Ovary (tissue), 9 donors: Measurements from ENCODE around the gene IQGAP2. TPM values are rescaled to one million over a fixed set of nuclear protein-coding genes. Genes with fewer than 3 reads are reported as not detected.

Source experiments
- DNase-seq, 5 donors: peaks; one replicate each; pipeline ENCODE4 v3.0.0-alpha.2; 2019 to 2020
- H3K27ac ChIP-seq, 2 donors: fragments of 200-600 bp; one replicate each; pipeline versions ENCODE4 v1.5.1 to v1.8.0; 2019 to 2022
- H3K27me3 ChIP-seq: fragments of 200-600 bp; one replicate; pipeline ENCODE4 v1.8.0; 2022
- H3K36me3 ChIP-seq: fragments of 200-600 bp; sonication (generic); one replicate; pipeline ENCODE4 v1.5.1; 2019
- H3K4me1 ChIP-seq: one replicate; pipeline ENCODE4 v1.8.1; 2013; ENCODE audit warnings: mild to moderate bottlenecking, moderate library complexity; ENCODE audit not compliant: insufficient read depth
- H3K4me3 ChIP-seq: fragments of 200-600 bp; sonication (generic); one replicate; pipeline ENCODE4 v1.5.1; 2017
- H3K9me3 ChIP-seq, 2 donors: fragments of 200-600 bp in 1 of 2; sonication (generic) in 1 of 2; one replicate each; pipeline versions ENCODE4 v1.5.1 to v1.8.1; 2013 to 2019; ENCODE audit warnings: mild to moderate bottlenecking in 1 of 2, moderate library complexity in 1 of 2
- EP300 ChIP-seq: sonication (generic); formaldehyde crosslinking; IDR thresholded peaks from one replicate; pipeline ENCODE4 v1.6.1; 2017; ENCODE audit warnings: antibody characterized with exemption
- POLR2A ChIP-seq: fragments of 450-650 bp; IDR thresholded peaks from one replicate; pipeline ENCODE4 v1.6.1; 2017; ENCODE audit warnings: antibody characterized with exemption, mild to moderate bottlenecking, moderate library complexity
- WGBS, 3 donors: extraction: QIAGEN DNeasy Blood & Tissue Kit in 1 of 3; methylation state at CpG; one replicate each; pipeline versions ENCODE4 v1.1.5 to v1.1.7; 2013 to 2017; 5-methylcytosine and 5-hydroxymethylcytosine counted together
- intact Hi-C, 4 donors: fragments of 100-400 bp; cut with DNase I; formaldehyde crosslinking; loops; one replicate each; pipeline versions ENCODE4 v1.11.0 to v1.15.1; 2022 to 2023
- polyA plus RNA-seq, 2 donors: library from polyadenylated mRNA; stranded (reverse); fragments of 200-250 nt in 1 of 2; fragments of 350-450 nt in 1 of 2; fragmentation: Illumina TruSeq in 1 of 2; extraction: RNeasy Lipid Tissue Mini Kit (QIAGEN cat#74804) in 1 of 2; gene quantifications; one replicate each; pipeline ENCODE4 v1.2.3, GENCODE V29; 2013 to 2014
- total RNA-seq, 7 donors: library from RNA; depleted of rRNA in 2 of 7; stranded (reverse); fragments of >200 nt in 2 of 7; fragmentation: NEBNext Ultra II Directional in 3 of 7; extraction: Animal tissue kit (Norgen Biotek cat#: 25700) in 3 of 7; gene quantifications; one replicate each; pipeline versions ENCODE4 v1.1.0 to v1.2.4, GENCODE V29; 2016 to 2023
- TF ChIP-seq, protein P1 (sequence below), 3 donors: fragments of 450-650 bp in 2 of 3; fragments of 200-600 bp in 1 of 3; IDR thresholded peaks; one replicate each; pipeline versions ENCODE4 v1.5.1 to v1.8.0; 2016 to 2022; ENCODE audit warnings: antibody characterized with exemption in 3 of 3, mild to moderate bottlenecking in 1 of 3
- donor health status: DM: no; HTN: no; CAD: no; lungs with moderate emphysema.
- donor health status: DM: no; HTN: no; CAD: no.
- donor health status: Bipolar disorder and iron deficiency.
- donor health status: DM: yes; HTN: yes; CAD: no.
- donor health status: DM: no; HTN: no; CAD: no.
- donor health status: DM: yes; HTN: yes; CAD: no.

Gene IQGAP2
- total and polyA plus RNA-seq, 9 donors, result 8.6 to 27.6 (median 13.9) TPM

DNA sequence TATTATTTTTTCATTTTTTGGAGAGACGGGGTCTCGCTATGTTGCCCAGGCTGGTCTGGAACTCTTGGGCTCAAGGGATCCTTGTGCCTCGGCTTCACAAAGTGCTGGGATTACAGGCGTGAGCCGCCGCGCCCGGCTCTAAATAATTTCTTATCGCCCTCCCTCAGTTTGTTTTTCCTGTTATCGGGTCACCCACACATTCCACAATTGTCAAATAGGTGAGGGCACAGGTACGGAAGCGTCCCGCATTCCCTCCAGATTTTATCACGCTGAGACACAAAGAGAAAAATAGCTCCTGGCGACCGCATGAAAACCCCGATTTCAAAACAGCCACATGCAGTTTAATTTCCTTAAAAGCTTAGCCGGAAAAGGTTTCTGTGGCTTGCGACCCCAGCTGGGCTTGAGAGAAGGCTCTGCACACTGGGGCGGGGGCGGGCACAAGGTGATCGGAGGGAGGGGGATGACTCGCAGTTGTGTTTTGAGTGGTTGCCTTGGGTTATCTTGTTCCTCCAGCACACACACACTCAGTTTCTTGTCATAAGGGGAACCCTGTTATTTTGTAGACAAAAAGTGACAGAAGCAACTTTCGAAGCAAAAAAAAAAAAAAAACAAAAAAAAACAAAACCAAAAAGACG is 717 bp upstream of the IQGAP2 start:
- DNase-seq, result peak; percentile 25 to 43 (median 32)
- intact Hi-C loops, result loop anchor here in 2 of 4 donors (5.0 to 10.0 kb wide), 3 partner anchors 142 to 182 kb away; no protein-coding TSS in a partner anchor
- Histone ChIP-seq H3K4me1 (peaks cover 9% of the 10 kb centered on the region), H3K27me3 (no peaks in the 10 kb centered on the region), H3K9me3 (no peaks in the 10 kb centered on the region), H3K27ac (peak overlapping the region in 1 of 2 donors; percentile 86), H3K4me3 (peak overlapping the region; percentile 46), H3K36me3 (no peaks in the 10 kb centered on the region)
- WGBS, 3 donors, result 1 to 2% (median 2%) methylated on average over 25 of the region's 25 CpGs
- TF ChIP-seq EP300 (no peak), POLR2A (no peak)
- TF ChIP-seq, protein P1, sequence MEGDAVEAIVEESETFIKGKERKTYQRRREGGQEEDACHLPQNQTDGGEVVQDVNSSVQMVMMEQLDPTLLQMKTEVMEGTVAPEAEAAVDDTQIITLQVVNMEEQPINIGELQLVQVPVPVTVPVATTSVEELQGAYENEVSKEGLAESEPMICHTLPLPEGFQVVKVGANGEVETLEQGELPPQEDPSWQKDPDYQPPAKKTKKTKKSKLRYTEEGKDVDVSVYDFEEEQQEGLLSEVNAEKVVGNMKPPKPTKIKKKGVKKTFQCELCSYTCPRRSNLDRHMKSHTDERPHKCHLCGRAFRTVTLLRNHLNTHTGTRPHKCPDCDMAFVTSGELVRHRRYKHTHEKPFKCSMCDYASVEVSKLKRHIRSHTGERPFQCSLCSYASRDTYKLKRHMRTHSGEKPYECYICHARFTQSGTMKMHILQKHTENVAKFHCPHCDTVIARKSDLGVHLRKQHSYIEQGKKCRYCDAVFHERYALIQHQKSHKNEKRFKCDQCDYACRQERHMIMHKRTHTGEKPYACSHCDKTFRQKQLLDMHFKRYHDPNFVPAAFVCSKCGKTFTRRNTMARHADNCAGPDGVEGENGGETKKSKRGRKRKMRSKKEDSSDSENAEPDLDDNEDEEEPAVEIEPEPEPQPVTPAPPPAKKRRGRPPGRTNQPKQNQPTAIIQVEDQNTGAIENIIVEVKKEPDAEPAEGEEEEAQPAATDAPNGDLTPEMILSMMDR (IDR thresholded peaks at IDR 0.05), result no peak

DNA sequence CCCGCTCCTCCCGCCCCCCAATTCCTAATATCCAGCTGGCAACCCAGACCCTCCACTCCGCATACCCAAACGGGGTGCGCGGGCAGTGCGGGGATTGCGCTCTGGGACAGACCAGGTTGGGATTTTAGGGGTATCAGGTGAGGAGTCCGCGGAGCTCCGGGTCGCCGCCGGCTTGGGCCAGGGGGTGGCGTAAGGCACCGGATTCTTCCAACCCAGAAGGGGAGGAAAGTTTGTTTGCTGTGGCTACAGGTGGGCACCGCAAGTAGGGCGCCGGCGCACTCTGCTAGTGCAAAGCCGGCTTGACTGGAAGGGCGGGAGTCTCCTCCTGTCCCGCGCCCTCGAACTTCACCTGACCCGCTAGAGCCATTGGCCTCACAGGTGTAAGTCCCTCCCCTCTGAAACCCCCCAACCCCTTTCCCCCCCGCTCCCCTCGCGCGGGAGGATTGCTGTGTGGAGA is 709 bp downstream of the IQGAP2 start:
- WGBS, 3 donors, result 2 to 5% (median 3%) methylated on average over 30 of the region's 30 CpGs
- intact Hi-C loops, result loop anchor here in 2 of 4 donors (5.0 to 10.0 kb wide), 3 partner anchors 141 to 181 kb away; no protein-coding TSS in a partner anchor
- peak; percentile 55 to 73 (median 60) for DNase-seq
- peak overlapping the region; percentile 46 for H3K4me3 ChIP-seq
- peak overlapping the region; percentile 58 to 86 for H3K27ac ChIP-seq
- no peaks in the 10 kb centered on the region for H3K36me3 ChIP-seq
- H3K9me3 ChIP-seq, result peaks cover 0 to 4% of the 10 kb centered on the region in 2 donors
- peaks cover 9% of the 10 kb centered on the region for H3K4me1 ChIP-seq
- no peaks in the 10 kb centered on the region for H3K27me3 ChIP-seq
- no peak for TF ChIP-seq EP300
- TF ChIP-seq, protein P1 (IDR thresholded peaks at IDR 0.05), result peak in 1 of 3 donors; percentile 11
- TF ChIP-seq POLR2A, result no peak

DNA sequence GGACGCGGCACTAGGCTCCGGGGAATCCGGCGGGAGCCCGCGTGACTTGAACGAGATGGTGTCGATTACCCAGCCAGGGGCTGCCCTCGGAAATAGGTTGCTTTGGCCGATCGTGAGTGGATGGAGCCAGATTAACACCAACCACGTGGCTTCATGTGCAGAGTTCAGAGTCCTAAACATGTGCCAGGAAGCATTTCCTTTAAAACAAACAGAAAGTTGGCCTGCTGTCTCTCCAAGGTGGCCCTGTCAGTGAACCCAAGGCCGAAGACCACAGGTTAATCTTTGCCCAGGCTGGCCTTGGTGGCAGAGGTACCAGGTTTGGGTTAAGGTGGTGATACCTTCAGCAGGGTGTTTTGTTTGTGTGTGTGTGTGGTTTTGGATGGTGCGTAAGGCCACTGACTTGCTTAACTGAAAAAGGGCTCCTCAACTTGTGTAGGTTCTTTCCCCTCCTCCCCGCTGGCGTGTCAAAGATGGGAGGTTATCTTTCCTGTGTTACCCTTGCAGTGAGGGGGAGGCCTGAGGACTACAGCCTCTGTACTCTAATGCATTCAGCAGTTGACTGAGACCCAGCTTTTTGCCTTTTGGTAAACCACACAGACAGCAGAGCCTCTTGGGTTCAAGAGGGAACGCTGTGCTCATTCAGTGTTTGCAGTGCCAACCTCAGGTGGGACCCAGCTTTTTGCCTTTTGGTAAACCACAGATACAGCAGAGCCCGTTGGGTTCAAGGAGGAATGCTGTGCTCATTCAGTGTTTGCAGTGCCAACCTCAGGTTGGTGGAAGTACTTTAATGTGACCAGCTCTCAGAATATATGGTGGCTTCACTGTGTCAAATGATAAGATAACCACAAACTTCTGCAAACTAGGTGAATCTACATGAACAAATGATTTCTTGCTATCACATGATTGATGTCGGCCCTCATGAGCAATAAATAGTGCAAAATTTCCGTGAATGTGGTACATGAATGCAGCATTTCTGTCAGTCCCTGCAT is 1.4 kb downstream of the IQGAP2 start:
- H3K4me1 ChIP-seq, result peaks cover 9% of the 10 kb centered on the region
- intact Hi-C loops, result loop anchor here in 2 of 4 donors (5.0 to 10.0 kb wide), 3 partner anchors 140 to 180 kb away; no protein-coding TSS in a partner anchor
- H3K9me3 ChIP-seq, result peaks cover 0 to 4% of the 10 kb centered on the region in 2 donors
- 35 to 37% (median 37%) methylated on average over 21 of the region's 21 CpGs for WGBS, 3 donors
- peak overlapping the region in 1 of 2 donors; percentile 86 for H3K27ac ChIP-seq
- DNase-seq, result no peak
- no peak for TF ChIP-seq POLR2A
- no peak for TF ChIP-seq EP300
- TF ChIP-seq, protein P1 (IDR thresholded peaks at IDR 0.05), result no peak
- no peaks in the 10 kb centered on the region for H3K27me3 ChIP-seq
- H3K36me3 ChIP-seq, result no peaks in the 10 kb centered on the region
- H3K4me3 ChIP-seq, result peak overlapping the region; percentile 46

GRCh38 chr5:76406014-76406413 is 2.9 kb downstream of the IQGAP2 start:
- Histone ChIP-seq H3K4me1 (peaks cover 9% of the 10 kb centered on the region), H3K36me3 (no peaks in the 10 kb centered on the region), H3K9me3 (peaks cover 0 to 4% of the 10 kb centered on the region in 2 donors), H3K27me3 (no peaks in the 10 kb centered on the region), H3K27ac (no peak overlapping the region), H3K4me3 (no peak overlapping the region)
- TF ChIP-seq, protein P1 (IDR thresholded peaks at IDR 0.05), result no peak
- no peak for TF ChIP-seq POLR2A
- no peak for TF ChIP-seq EP300
- 66 to 75% (median 67%) methylated on average over 1 of the region's 1 CpG for WGBS, 3 donors
- DNase-seq, result no peak
- intact Hi-C loops, result loop anchor here in 2 of 4 donors (10.0 kb wide), 2 partner anchors 139 to 179 kb away; no protein-coding TSS in a partner anchor
